NCI-H187 (cell line): Measurements from ENCODE around the gene AP4B1.
"Not testable (repeated sequence)": the region's sequence is repeated elsewhere in the genome, so short reads cannot be mapped to it uniquely, and the experiment has no call there.

ENCODE experiments used
- DNase-seq, 2 experiments: peaks; one replicate each; lab custom pipeline; 2025; lab: John Stamatoyannopoulos, UW

AP4B1 gene

GRCh38 chr1:113857776-113858175, 46.8 kb downstream of the AP4B1 start:
- no peak for DNase-seq

GRCh38 chr1:113856401-113856790, 48.2 kb downstream of the AP4B1 start:
- DNase-seq: no peak

- DNase-seq: no peak
Measured at GRCh38 chr1:113855630-113856400, 48.8 kb downstream of the AP4B1 start.

GRCh38 chr1:113854234-113854633, 50.4 kb downstream of the AP4B1 start:
- DNase-seq: no peak

GRCh38 chr1:113852694-113853093, 51.9 kb downstream of the AP4B1 start:
- not testable (repeated sequence) for DNase-seq

GRCh38 chr1:113850127-113850796, 54.3 kb downstream of the AP4B1 start:
- no peak for DNase-seq

- DNase-seq: no peak
Measured at GRCh38 chr1:113849072-113849471, 55.5 kb downstream of the AP4B1 start.

- no peak for DNase-seq
Measured at GRCh38 chr1:113846391-113847035, 58.1 kb downstream of the AP4B1 start.
